ENCODE measurements around the gene ZNF275.

DNA sequence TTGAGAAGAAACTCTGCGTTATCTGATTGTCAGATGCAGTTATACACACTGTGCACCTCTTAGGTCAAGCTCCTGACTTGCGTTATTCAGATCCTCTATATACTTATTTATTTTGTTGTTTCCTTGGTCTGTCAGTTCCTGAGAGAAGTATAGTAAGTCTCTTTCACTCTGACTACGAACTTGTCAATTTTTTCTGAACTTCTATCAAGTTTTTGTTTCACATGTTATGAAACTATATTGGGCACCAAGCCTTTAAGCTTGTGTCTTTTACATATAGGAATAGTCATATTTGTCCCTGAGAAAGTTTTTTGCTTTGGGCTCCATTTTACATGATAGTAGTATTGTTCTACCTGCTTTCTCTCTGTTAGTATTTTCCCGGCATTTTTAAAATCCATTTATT, 31.7 kb downstream of the ZNF275 start:
- TF ChIP-seq EZH2 (IDR thresholded peaks at IDR 0.05; ENCODE audit: insufficient read depth, low read length) = no peak
- TF ChIP-seq, protein P1, sequence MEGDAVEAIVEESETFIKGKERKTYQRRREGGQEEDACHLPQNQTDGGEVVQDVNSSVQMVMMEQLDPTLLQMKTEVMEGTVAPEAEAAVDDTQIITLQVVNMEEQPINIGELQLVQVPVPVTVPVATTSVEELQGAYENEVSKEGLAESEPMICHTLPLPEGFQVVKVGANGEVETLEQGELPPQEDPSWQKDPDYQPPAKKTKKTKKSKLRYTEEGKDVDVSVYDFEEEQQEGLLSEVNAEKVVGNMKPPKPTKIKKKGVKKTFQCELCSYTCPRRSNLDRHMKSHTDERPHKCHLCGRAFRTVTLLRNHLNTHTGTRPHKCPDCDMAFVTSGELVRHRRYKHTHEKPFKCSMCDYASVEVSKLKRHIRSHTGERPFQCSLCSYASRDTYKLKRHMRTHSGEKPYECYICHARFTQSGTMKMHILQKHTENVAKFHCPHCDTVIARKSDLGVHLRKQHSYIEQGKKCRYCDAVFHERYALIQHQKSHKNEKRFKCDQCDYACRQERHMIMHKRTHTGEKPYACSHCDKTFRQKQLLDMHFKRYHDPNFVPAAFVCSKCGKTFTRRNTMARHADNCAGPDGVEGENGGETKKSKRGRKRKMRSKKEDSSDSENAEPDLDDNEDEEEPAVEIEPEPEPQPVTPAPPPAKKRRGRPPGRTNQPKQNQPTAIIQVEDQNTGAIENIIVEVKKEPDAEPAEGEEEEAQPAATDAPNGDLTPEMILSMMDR (IDR thresholded peaks at IDR 0.05; ENCODE audit: insufficient read depth, low read depth, low read length) = no peak

All from astrocyte (in vitro differentiated cells and primary cell).